B cell (primary cell): ENCODE data around the gene LIMCH1.

Source experiments
- EZH2 ChIP-seq: IDR thresholded peaks from 2 replicates; pipeline ENCODE4 v1.6.1; 2012; ENCODE audit warnings: borderline replicate concordance, low read depth, mild to moderate bottlenecking, moderate library complexity, low read length; ENCODE audit not compliant: insufficient read depth, poor library complexity, severe bottlenecking
- TF ChIP-seq, protein P1 (sequence below): fragments of 200-600 bp; IDR thresholded peaks from one replicate; pipeline ENCODE4 v1.8.0; 2022; ENCODE audit warnings: antibody characterized with exemption, mild to moderate bottlenecking

- TF ChIP-seq, protein P1, sequence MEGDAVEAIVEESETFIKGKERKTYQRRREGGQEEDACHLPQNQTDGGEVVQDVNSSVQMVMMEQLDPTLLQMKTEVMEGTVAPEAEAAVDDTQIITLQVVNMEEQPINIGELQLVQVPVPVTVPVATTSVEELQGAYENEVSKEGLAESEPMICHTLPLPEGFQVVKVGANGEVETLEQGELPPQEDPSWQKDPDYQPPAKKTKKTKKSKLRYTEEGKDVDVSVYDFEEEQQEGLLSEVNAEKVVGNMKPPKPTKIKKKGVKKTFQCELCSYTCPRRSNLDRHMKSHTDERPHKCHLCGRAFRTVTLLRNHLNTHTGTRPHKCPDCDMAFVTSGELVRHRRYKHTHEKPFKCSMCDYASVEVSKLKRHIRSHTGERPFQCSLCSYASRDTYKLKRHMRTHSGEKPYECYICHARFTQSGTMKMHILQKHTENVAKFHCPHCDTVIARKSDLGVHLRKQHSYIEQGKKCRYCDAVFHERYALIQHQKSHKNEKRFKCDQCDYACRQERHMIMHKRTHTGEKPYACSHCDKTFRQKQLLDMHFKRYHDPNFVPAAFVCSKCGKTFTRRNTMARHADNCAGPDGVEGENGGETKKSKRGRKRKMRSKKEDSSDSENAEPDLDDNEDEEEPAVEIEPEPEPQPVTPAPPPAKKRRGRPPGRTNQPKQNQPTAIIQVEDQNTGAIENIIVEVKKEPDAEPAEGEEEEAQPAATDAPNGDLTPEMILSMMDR, result no peak
- TF ChIP-seq EZH2, result no peak
Observed at GRCh38 chr4:41643331-41643730, 105.4 kb downstream of the LIMCH1 start.
